Naive thymus-derived CD4-positive, alpha-beta T cell (primary cell): ENCODE measurements around the gene ERCC8. TPM values are rescaled to one million over a fixed set of nuclear protein-coding genes. Genes with fewer than 3 reads are reported as not detected.

Experiments
- ATAC-seq: fragments of 150-1000 bp; cut with Tn5 transposase; 2 replicates; pipeline ENCODE4 v1.10.0; 2021; ENCODE audit warnings: mild to moderate bottlenecking, moderate library complexity
- CTCF ChIA-PET: fragments of 350-600 bp; sonication (Branson Sonifier 250); formaldehyde crosslinking; loops from one replicate; lab custom pipeline; 2021; ENCODE audit warnings: antibody characterized with exemption; lab: Charles Lee
- POLR2A ChIA-PET: fragments of 350-600 bp; sonication (Branson Sonifier 250); formaldehyde crosslinking; loops from one replicate; lab custom pipeline; 2021; ENCODE audit warnings: antibody characterized with exemption, inconsistent platforms; lab: Charles Lee
- DNase-seq, 9 donors: peaks; one replicate each; pipeline versions ENCODE4 v3.0.0 to v3.0.0-alpha.2; 2020 to 2022; ENCODE audit warnings: mixed read lengths in 1 of 9
- H3K27ac ChIP-seq: one replicate; pipeline ENCODE4 v1.7.0; 2013; ENCODE audit warnings: mild to moderate bottlenecking, low read depth, low read length, moderate library complexity
- H3K27me3 ChIP-seq, 2 donors: one replicate each; pipeline ENCODE4 v1.7.0; 2013; ENCODE audit warnings: low read length in 2 of 2, mild to moderate bottlenecking in 2 of 2, moderate library complexity in 2 of 2; ENCODE audit not compliant: control insufficient read depth in 2 of 2, insufficient read depth in 2 of 2
- H3K36me3 ChIP-seq, 3 experiments: 1 replicate in 2 of 3; 2 replicates in 1 of 3; pipeline ENCODE4 v1.7.0; 2013; ENCODE audit warnings: low read length in 3 of 3, mild to moderate bottlenecking in 3 of 3, moderate library complexity in 1 of 3; ENCODE audit not compliant: insufficient read depth in 3 of 3, control insufficient read depth in 2 of 3
- H3K4me1 ChIP-seq, 2 donors: one replicate each; pipeline ENCODE4 v1.7.0; 2013; ENCODE audit warnings: low read length in 2 of 2, mild to moderate bottlenecking in 2 of 2, moderate library complexity in 1 of 2; ENCODE audit not compliant: control insufficient read depth in 2 of 2, insufficient read depth in 2 of 2
- H3K4me3 ChIP-seq: 2 replicates; pipeline ENCODE4 v1.7.0; 2013; ENCODE audit warnings: mild to moderate bottlenecking, low read length
- H3K9me3 ChIP-seq, 3 experiments: 1 replicate in 2 of 3; 2 replicates in 1 of 3; pipeline ENCODE4 v1.7.0; 2013; ENCODE audit warnings: low read length in 3 of 3; ENCODE audit not compliant: control insufficient read depth in 2 of 3
- H3K27ac Mint-ChIP-seq, 9 donors: one replicate each; pipeline ENCODE4 v1.8.0; 2020 to 2022; ENCODE audit warnings: mixed read lengths in 9 of 9, mild to moderate bottlenecking in 8 of 9, moderate library complexity in 5 of 9, inconsistent platforms in 2 of 9
- H3K27me3 Mint-ChIP-seq, 5 donors: one replicate each; pipeline ENCODE4 v1.8.0; 2021 to 2022; ENCODE audit warnings: mixed read lengths in 5 of 5, mild to moderate bottlenecking in 1 of 5
- H3K36me3 Mint-ChIP-seq, 5 donors: one replicate each; pipeline ENCODE4 v1.8.0; 2020 to 2022; ENCODE audit warnings: mixed read lengths in 5 of 5, mild to moderate bottlenecking in 3 of 5, inconsistent platforms in 1 of 5
- H3K4me1 Mint-ChIP-seq, 7 donors: one replicate each; pipeline ENCODE4 v1.8.0; 2020 to 2022; ENCODE audit warnings: mixed read lengths in 7 of 7, mild to moderate bottlenecking in 3 of 7, inconsistent platforms in 1 of 7
- H3K4me3 Mint-ChIP-seq, 10 donors: one replicate each; pipeline ENCODE4 v1.8.0; 2020 to 2022; ENCODE audit warnings: mild to moderate bottlenecking in 10 of 10, mixed read lengths in 10 of 10, moderate library complexity in 6 of 10, inconsistent platforms in 2 of 10
- H3K9me3 Mint-ChIP-seq, 11 donors: one replicate each; pipeline ENCODE4 v1.8.0; 2020 to 2022; ENCODE audit warnings: mixed read lengths in 11 of 11, mild to moderate bottlenecking in 4 of 11, inconsistent platforms in 1 of 11, moderate library complexity in 1 of 11
- intact Hi-C, 2 donors: fragments of 100-400 bp; cut with micrococcal nuclease; formaldehyde crosslinking; loops; one replicate each; pipeline ENCODE4 v1.15.1; 2023
- polyA plus RNA-seq, 2 donors: library from polyadenylated mRNA; unstranded; fragments of 300-500 nt; fragmentation: Illumina TruSeq; gene quantifications; one replicate each; pipeline ENCODE4 v1.2.3, GENCODE V29; 2021
- total RNA-seq, 6 experiments: library from RNA in 5 of 6; stranded (reverse) in 5 of 6; gene quantifications; 1 replicate in 5 of 6; 2 replicates in 1 of 6; pipeline ENCODE4 v1.2.3 and lab custom pipeline; 2021 to 2026

Gene ERCC8
- total and polyA plus RNA-seq, 7 experiments from 2014 or later: 4.9 to 19.6 (median 8.8) TPM

- no peak overlapping the region for H3K4me3 Mint-ChIP-seq
These were observed 109.3 kb downstream of the ERCC8 start for GRCh38 chr5:60835554-60835953.

GRCh38 chr5:60833520-60833919, 111.3 kb downstream of the ERCC8 start:
- no peaks in the 10 kb centered on the region for H3K36me3 Mint-ChIP-seq
- H3K27ac Mint-ChIP-seq: no peak overlapping the region
- no peaks in the 10 kb centered on the region for H3K9me3 Mint-ChIP-seq
- DNase-seq (no peak), ATAC-seq (no peak)
- peaks cover 0 to 10% (median 4%) of the 10 kb centered on the region in 5 donors for H3K27me3 Mint-ChIP-seq
- Histone ChIP-seq H3K9me3 (no peaks in the 10 kb centered on the region), H3K27me3 (no peaks in the 10 kb centered on the region), H3K27ac (no peak overlapping the region), H3K4me1 (no peaks in the 10 kb centered on the region), H3K4me3 (no peak overlapping the region), H3K36me3 (no peaks in the 10 kb centered on the region)
- no peak overlapping the region for H3K4me3 Mint-ChIP-seq
- CTCF ChIA-PET: no interaction called here
- intact Hi-C loops: no loop called here
- POLR2A ChIA-PET: no interaction called here
- peaks cover 0 to 15% (median 0%) of the 10 kb centered on the region in 7 donors for H3K4me1 Mint-ChIP-seq

More at GRCh38 chr5:60835554-60835953, 109.3 kb downstream of the ERCC8 start:
- Histone ChIP-seq H3K4me1 (no peaks in the 10 kb centered on the region), H3K4me3 (no peak overlapping the region), H3K9me3 (no peaks in the 10 kb centered on the region), H3K27me3 (no peaks in the 10 kb centered on the region), H3K36me3 (no peaks in the 10 kb centered on the region), H3K27ac (no peak overlapping the region)
- intact Hi-C loops: no loop called here
- ChIA-PET CTCF (interaction anchor here (0.7 kb wide), 1 partner anchor 223 kb away, joined by 3 read pairs; no protein-coding TSS in a partner anchor), POLR2A (no interaction called here)
- H3K9me3 Mint-ChIP-seq: no peaks in the 10 kb centered on the region
- H3K36me3 Mint-ChIP-seq: no peaks in the 10 kb centered on the region
- peaks cover 0 to 5% (median 0%) of the 10 kb centered on the region in 7 donors for H3K4me1 Mint-ChIP-seq
- ATAC-seq: no peak
- peaks cover 7 to 17% (median 15%) of the 10 kb centered on the region in 5 donors for H3K27me3 Mint-ChIP-seq
- no peak for DNase-seq
- H3K27ac Mint-ChIP-seq: no peak overlapping the region

- H3K4me1 ChIP-seq: no peaks in the 10 kb centered on the region
- H3K4me3 ChIP-seq: no peak overlapping the region
- Mint-ChIP-seq H3K27me3 (peaks cover 0 to 5% (median 2%) of the 10 kb centered on the region in 5 donors), H3K9me3 (no peaks in the 10 kb centered on the region), H3K36me3 (no peaks in the 10 kb centered on the region), H3K27ac (no peak overlapping the region), H3K4me3 (no peak overlapping the region), H3K4me1 (peaks cover 0 to 23% (median 0%) of the 10 kb centered on the region in 7 donors)
- DNase-seq: no peak
- no peaks in the 10 kb centered on the region for H3K9me3 ChIP-seq
- ChIA-PET CTCF (no interaction called here), POLR2A (no interaction called here)
- H3K27ac ChIP-seq: no peak overlapping the region
- H3K36me3 ChIP-seq: no peaks in the 10 kb centered on the region
- intact Hi-C loops: no loop called here
- ATAC-seq: no peak
- no peaks in the 10 kb centered on the region for H3K27me3 ChIP-seq
These were observed 114.2 kb downstream of the ERCC8 start for GRCh38 chr5:60830581-60831127.

GRCh38 chr5:60829490-60830266, 115.2 kb downstream of the ERCC8 start:
- Histone ChIP-seq H3K4me1 (no peaks in the 10 kb centered on the region), H3K36me3 (no peaks in the 10 kb centered on the region), H3K27me3 (no peaks in the 10 kb centered on the region), H3K27ac (no peak overlapping the region), H3K9me3 (no peaks in the 10 kb centered on the region), H3K4me3 (no peak overlapping the region)
- ChIA-PET POLR2A (no interaction called here), CTCF (no interaction called here)
- Mint-ChIP-seq H3K4me1 (peaks cover 0 to 23% (median 0%) of the 10 kb centered on the region in 7 donors), H3K27ac (peak overlapping the region in 1 of 9 donors; percentile 7), H3K9me3 (no peaks in the 10 kb centered on the region), H3K4me3 (peak overlapping the region in 1 of 10 donors; percentile 1), H3K27me3 (peaks cover 0 to 5% (median 0%) of the 10 kb centered on the region in 5 donors), H3K36me3 (no peaks in the 10 kb centered on the region)
- intact Hi-C loops: loop anchor here in 1 of 2 donors (5.0 kb wide), 1 partner anchor 152 kb away; no protein-coding TSS in a partner anchor
- ATAC-seq (no peak), DNase-seq (no peak)

DNA sequence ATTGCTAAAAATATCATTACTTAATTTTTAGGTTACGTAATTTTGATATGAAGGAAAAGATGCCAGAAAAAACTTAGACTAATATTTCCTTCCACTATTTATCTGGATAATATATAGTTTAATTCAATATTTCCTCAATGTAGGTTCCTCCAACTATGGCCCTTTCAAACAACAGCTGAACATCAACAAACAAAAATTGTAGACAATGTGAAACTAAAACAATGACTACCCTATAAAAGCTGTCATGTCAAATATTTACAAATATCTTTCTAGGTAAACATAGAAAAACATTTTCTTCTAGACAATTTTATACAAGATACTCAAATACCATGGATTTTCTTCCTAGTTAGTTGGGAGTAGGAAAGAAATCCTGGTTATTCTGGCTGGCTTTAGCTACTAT, 117.7 kb downstream of the ERCC8 start:
- Histone ChIP-seq H3K27ac (no peak overlapping the region), H3K4me1 (no peaks in the 10 kb centered on the region), H3K36me3 (no peaks in the 10 kb centered on the region), H3K27me3 (no peaks in the 10 kb centered on the region), H3K9me3 (no peaks in the 10 kb centered on the region), H3K4me3 (no peak overlapping the region)
- POLR2A ChIA-PET: no interaction called here
- DNase-seq (no peak), ATAC-seq (no peak)
- H3K9me3 Mint-ChIP-seq: no peaks in the 10 kb centered on the region
- CTCF ChIA-PET: no interaction called here
- intact Hi-C loops: loop anchor here in 1 of 2 donors (5.0 kb wide), 1 partner anchor 150 kb away; no protein-coding TSS in a partner anchor
- H3K27ac Mint-ChIP-seq: no peak overlapping the region
- H3K27me3 Mint-ChIP-seq: peaks cover 0 to 5% (median 0%) of the 10 kb centered on the region in 5 donors
- H3K4me3 Mint-ChIP-seq: no peak overlapping the region
- H3K36me3 Mint-ChIP-seq: no peaks in the 10 kb centered on the region
- peaks cover 0 to 23% (median 0%) of the 10 kb centered on the region in 7 donors for H3K4me1 Mint-ChIP-seq

GRCh38 chr5:60826653-60827052, 118.2 kb downstream of the ERCC8 start:
- H3K27me3 ChIP-seq: no peaks in the 10 kb centered on the region
- no peaks in the 10 kb centered on the region for H3K4me1 ChIP-seq
- intact Hi-C loops: loop anchor here in 1 of 2 donors (5.0 kb wide), 1 partner anchor 149 kb away; no protein-coding TSS in a partner anchor
- Mint-ChIP-seq H3K4me3 (no peak overlapping the region), H3K36me3 (no peaks in the 10 kb centered on the region), H3K27ac (no peak overlapping the region), H3K4me1 (peaks cover 0 to 23% (median 0%) of the 10 kb centered on the region in 7 donors), H3K9me3 (no peaks in the 10 kb centered on the region), H3K27me3 (peaks cover 0 to 5% (median 0%) of the 10 kb centered on the region in 5 donors)
- ATAC-seq (no peak), DNase-seq (no peak)
- ChIA-PET POLR2A (no interaction called here), CTCF (no interaction called here)
- H3K9me3 ChIP-seq: no peaks in the 10 kb centered on the region
- no peak overlapping the region for H3K27ac ChIP-seq
- H3K36me3 ChIP-seq: no peaks in the 10 kb centered on the region
- H3K4me3 ChIP-seq: no peak overlapping the region
